WTC11 (cell line): Measurements from ENCODE around the gene NALCN. TPM values are rescaled to one million over a fixed set of nuclear protein-coding genes. Genes with fewer than 3 reads are reported as not detected.
A peak's percentile ranks its signal among the peaks of the same experiment; 100 is the strongest.

ENCODE experiments used
- ATAC-seq: fragments of 200-7000 bp; cut with Tn5 transposase; 2 replicates; pipeline ENCODE4 v1.10.0; 2021; ENCODE audit warnings: mild to moderate bottlenecking, moderate library complexity
- CTCF ChIA-PET: fragments of 300-600 bp; sonication (Branson Sonifier 250); formaldehyde crosslinking; loops from one replicate; lab custom pipeline; 2021; ENCODE audit warnings: antibody characterized with exemption; lab: Charles Lee
- POLR2A ChIA-PET: fragments of 350-600 bp; sonication (Branson Sonifier 250); formaldehyde crosslinking; loops from one replicate; lab custom pipeline; 2021; ENCODE audit warnings: antibody characterized with exemption; lab: Charles Lee
- DNase-seq: peaks from one replicate; pipeline ENCODE4 v3.0.0; 2021; ENCODE audit warnings: low spot score
- H3K27ac Mint-ChIP-seq: 2 replicates; pipeline ENCODE4 v1.8.0; 2021; ENCODE audit warnings: mixed read lengths
- H3K27me3 Mint-ChIP-seq: 2 replicates; pipeline ENCODE4 v1.8.0; 2021; ENCODE audit warnings: low read depth, mild to moderate bottlenecking, moderate library complexity, mixed read lengths
- H3K36me3 Mint-ChIP-seq: 2 replicates; pipeline ENCODE4 v1.8.0; 2021; ENCODE audit warnings: mixed read lengths
- H3K4me1 Mint-ChIP-seq: 2 replicates; pipeline ENCODE4 v1.8.0; 2022; ENCODE audit warnings: mixed read lengths
- H3K4me3 Mint-ChIP-seq: 2 replicates; pipeline ENCODE4 v1.8.0; 2021; ENCODE audit warnings: mild to moderate bottlenecking, moderate library complexity, mixed read lengths
- H3K9me3 Mint-ChIP-seq: 2 replicates; pipeline ENCODE4 v1.8.0; 2021; ENCODE audit warnings: mixed read lengths
- AFF4 ChIP-seq: sonication (generic); formaldehyde crosslinking; IDR thresholded peaks from 2 replicates; pipeline ENCODE4 v1.8.1; 2023; ENCODE audit warnings: mild to moderate bottlenecking, missing genetic modification reagents, borderline replicate concordance
- ARID4B ChIP-seq: sonication (generic); formaldehyde crosslinking; IDR thresholded peaks from 2 replicates; pipeline ENCODE4 v1.8.0; 2023; ENCODE audit warnings: missing genetic modification reagents, mild to moderate bottlenecking, borderline replicate concordance
- ATF1 ChIP-seq: sonication (generic); formaldehyde crosslinking; IDR thresholded peaks from 2 replicates; pipeline ENCODE4 v1.8.1; 2023; ENCODE audit warnings: mild to moderate bottlenecking, moderate library complexity, missing genetic modification reagents
- GRHL2 ChIP-seq: fragments of 250-450 bp; sonication (Bioruptor Pico); IDR thresholded peaks from 2 replicates; pipeline ENCODE4 v1.8.0; 2022; ENCODE audit warnings: mild to moderate bottlenecking, moderate library complexity; ENCODE audit not compliant: insufficient replicate concordance, severe bottlenecking
- HMGXB4 ChIP-seq: sonication (generic); formaldehyde crosslinking; IDR thresholded peaks from 2 replicates; pipeline ENCODE4 v1.8.1; 2023; ENCODE audit warnings: mild to moderate bottlenecking, moderate library complexity, missing genetic modification reagents
- JUN ChIP-seq: sonication (generic); formaldehyde crosslinking; IDR thresholded peaks from 2 replicates; pipeline ENCODE4 v1.8.0; 2023; ENCODE audit warnings: mild to moderate bottlenecking, missing genetic modification reagents
- MXD4 ChIP-seq: fragments of 250-450 bp; sonication (Bioruptor Pico); IDR thresholded peaks from 2 replicates; pipeline ENCODE4 v1.8.0; 2021; ENCODE audit warnings: mild to moderate bottlenecking, moderate library complexity, borderline replicate concordance
- NR2C2 ChIP-seq: sonication (generic); formaldehyde crosslinking; IDR thresholded peaks from 2 replicates; pipeline ENCODE4 v1.8.0; 2022; ENCODE audit warnings: mild to moderate bottlenecking, missing genetic modification reagents
- PRDM15 ChIP-seq: sonication (generic); formaldehyde crosslinking; IDR thresholded peaks from 2 replicates; pipeline ENCODE4 v1.8.0; 2022; ENCODE audit warnings: missing genetic modification reagents
- RORB ChIP-seq: fragments of 250-450 bp; sonication (Bioruptor Pico); IDR thresholded peaks from 2 replicates; pipeline ENCODE4 v1.9.0; 2021; ENCODE audit warnings: mild to moderate bottlenecking
- USF2 ChIP-seq: sonication (generic); formaldehyde crosslinking; IDR thresholded peaks from 2 replicates; pipeline ENCODE4 v1.8.1; 2023; ENCODE audit warnings: mild to moderate bottlenecking, missing genetic modification reagents, moderate library complexity
- ZNF121 ChIP-seq: sonication (generic); formaldehyde crosslinking; IDR thresholded peaks from 2 replicates; pipeline ENCODE4 v1.8.0; 2023; ENCODE audit warnings: missing genetic modification reagents
- ZNF532 ChIP-seq: fragments of 250-450 bp; sonication (Bioruptor Pico); IDR thresholded peaks from 2 replicates; pipeline ENCODE4 v1.9.0; 2021; ENCODE audit warnings: mild to moderate bottlenecking, borderline replicate concordance
- total RNA-seq: library from RNA; stranded (reverse); gene quantifications from 3 replicates; pipeline ENCODE4 v1.2.3, GENCODE V29; 2021

NALCN gene
- total RNA-seq, 1 experiment from 2014 or later, result 0.33 TPM

- POLR2A ChIA-PET, result no interaction called here
- CTCF ChIA-PET, result no interaction called here
These were observed 115.3 kb downstream of the NALCN start for GRCh38 chr13:101301053-101301452.

More at GRCh38 chr13:101301053-101301452, 115.3 kb downstream of the NALCN start:
- TF ChIP-seq MXD4 (CRISPR knock-in tag), result no peak
- TF ChIP-seq GRHL2 (CRISPR knock-in tag), result no peak
- no peak for TF ChIP-seq ATF1
- TF ChIP-seq ZNF532 (CRISPR knock-in tag), result no peak
- no peak for TF ChIP-seq HMGXB4 (CRISPR knock-in tag)
- TF ChIP-seq JUN, result no peak
- no peak for TF ChIP-seq NR2C2
- no peak for TF ChIP-seq USF2
- no peak for TF ChIP-seq AFF4 (CRISPR knock-in tag)
- TF ChIP-seq ZNF121 (CRISPR knock-in tag), result no peak
- TF ChIP-seq ARID4B, result no peak
- TF ChIP-seq PRDM15 (CRISPR knock-in tag), result no peak
- no peak for TF ChIP-seq RORB (CRISPR knock-in tag)
- TF ChIP-seq, all 79 proteins: peak for 0
- H3K27me3 Mint-ChIP-seq, result no peaks in the 10 kb centered on the region
- ATAC-seq, result peak; percentile 77
- DNase-seq, result no peak
- no peaks in the 10 kb centered on the region for H3K4me1 Mint-ChIP-seq
- no peak overlapping the region for H3K4me3 Mint-ChIP-seq
- H3K9me3 Mint-ChIP-seq, result no peaks in the 10 kb centered on the region
- no peaks in the 10 kb centered on the region for H3K36me3 Mint-ChIP-seq
- 0 out of 2 replicates have a peak overlapping the region, but pooled peaks have one; percentile 45 for H3K27ac Mint-ChIP-seq
